GM23338 (cell line): ENCODE measurements around the gene SLC13A3.

ENCODE experiments used
- CTCF ChIP-seq, 2 experiments: fragments of 200-600 bp in 1 of 2; sonication (generic) in 1 of 2; conservative IDR thresholded peaks; 2 replicates each; pipeline versions ENCODE4 v1.5.1 to v1.6.1; 2016 to 2017; ENCODE audit warnings: antibody characterized with exemption in 2 of 2, low read depth in 2 of 2, mild to moderate bottlenecking in 2 of 2, moderate library complexity in 1 of 2
- ETS1 ChIP-seq: IDR thresholded peaks from 2 replicates; pipeline ENCODE4 v1.6.1; 2016; ENCODE audit warnings: antibody characterized with exemption
- EZH2phosphoT487 ChIP-seq: fragments of 200-600 bp; sonication (generic); IDR thresholded peaks from one replicate; pipeline ENCODE4 v1.8.1; 2018; ENCODE audit warnings: antibody characterized with exemption; ENCODE audit not compliant: unreplicated experiment
- REST ChIP-seq: IDR thresholded peaks from one replicate; pipeline ENCODE4 v1.6.1; 2018; ENCODE audit warnings: antibody characterized with exemption; ENCODE audit not compliant: unreplicated experiment

- no peak for TF ChIP-seq CTCF (conservative IDR thresholded peaks at IDR 0.05; ENCODE audit: low read depth in 2 of 2)
- no peak for TF ChIP-seq ETS1
- TF ChIP-seq EZH2phosphoT487, result no peak
- TF ChIP-seq REST, result peak; percentile 86
Observed at GRCh38 chr20:46523696-46524328, 127.4 kb downstream of the SLC13A3 start.
